HepG2 (cell line): Measurements from ENCODE around the gene FMNL1. TPM values are rescaled to one million over a fixed set of nuclear protein-coding genes. Genes with fewer than 3 reads are reported as not detected.

Experiments
- GATAD1 ChIP-seq: IDR thresholded peaks from 2 replicates; pipeline ENCODE4 v1.6.1; 2016; ENCODE audit warnings: missing genetic modification reagents, missing compliant biosample characterization
- KAT8 ChIP-seq: IDR thresholded peaks from 2 replicates; pipeline ENCODE4 v1.6.1; 2016; ENCODE audit warnings: missing genetic modification reagents, missing compliant biosample characterization
- MED13 ChIP-seq: sonication (generic); formaldehyde crosslinking; IDR thresholded peaks from 2 replicates; pipeline ENCODE4 v1.5.0; 2020; ENCODE audit warnings: missing genetic modification reagents
- SALL1 ChIP-seq: sonication (generic); formaldehyde crosslinking; IDR thresholded peaks from 2 replicates; pipeline ENCODE4 v1.8.0; 2022; ENCODE audit warnings: mild to moderate bottlenecking, missing genetic modification reagents
- SCMH1 ChIP-seq: sonication (generic); formaldehyde crosslinking; IDR thresholded peaks from 2 replicates; pipeline ENCODE4 v1.9.0; 2021; ENCODE audit warnings: missing genetic modification reagents, mild to moderate bottlenecking, borderline replicate concordance
- SIX1 ChIP-seq: sonication (generic); formaldehyde crosslinking; IDR thresholded peaks from 2 replicates; pipeline ENCODE4 v1.4.0; 2020; ENCODE audit warnings: missing genetic modification reagents, borderline replicate concordance
- TIGD3 ChIP-seq: sonication (generic); formaldehyde crosslinking; IDR thresholded peaks from 2 replicates; pipeline ENCODE4 v1.5.1; 2020; ENCODE audit warnings: mild to moderate bottlenecking, missing genetic modification reagents, borderline replicate concordance
- YEATS2 ChIP-seq: sonication (generic); formaldehyde crosslinking; IDR thresholded peaks from 2 replicates; pipeline ENCODE4 v1.4.0; 2020; ENCODE audit warnings: missing genetic modification reagents, borderline replicate concordance
- ZFY ChIP-seq: sonication (generic); formaldehyde crosslinking; IDR thresholded peaks from 2 replicates; pipeline ENCODE4 v1.4.0; 2020; ENCODE audit warnings: missing genetic modification reagents
- ZNF121 ChIP-seq: sonication (generic); formaldehyde crosslinking; IDR thresholded peaks from 2 replicates; pipeline ENCODE4 v1.5.0; 2020; ENCODE audit warnings: mild to moderate bottlenecking, missing genetic modification reagents
- ZNF18 ChIP-seq: sonication (generic); formaldehyde crosslinking; IDR thresholded peaks from 2 replicates; pipeline ENCODE4 v1.8.0; 2022; ENCODE audit warnings: mild to moderate bottlenecking, missing genetic modification reagents; ENCODE audit not compliant: insufficient replicate concordance
- ZNF207 ChIP-seq: fragments of 450-650 bp; IDR thresholded peaks from 2 replicates; pipeline ENCODE4 v1.6.1; 2016; ENCODE audit warnings: antibody characterized with exemption, borderline replicate concordance
- ZNF337 ChIP-seq: sonication (generic); formaldehyde crosslinking; IDR thresholded peaks from 2 replicates; pipeline ENCODE4 v1.5.1; 2020; ENCODE audit warnings: missing genetic modification reagents, low read depth, mild to moderate bottlenecking, borderline replicate concordance
- ZNF7 ChIP-seq: IDR thresholded peaks from 2 replicates; pipeline ENCODE4 v1.6.1; 2016; ENCODE audit warnings: missing biosample characterization, missing genetic modification reagents
- ZNF770 ChIP-seq: sonication (generic); formaldehyde crosslinking; IDR thresholded peaks from 2 replicates; pipeline ENCODE4 v1.5.0; 2020; ENCODE audit warnings: mild to moderate bottlenecking, missing genetic modification reagents
- ZNF777 ChIP-seq: sonication (generic); formaldehyde crosslinking; IDR thresholded peaks from 2 replicates; pipeline ENCODE4 v1.4.0; 2020; ENCODE audit warnings: missing genetic modification reagents
- ZNF816 ChIP-seq: sonication (generic); formaldehyde crosslinking; IDR thresholded peaks from 2 replicates; pipeline ENCODE4 v1.8.0; 2022; ENCODE audit warnings: missing genetic modification reagents, mild to moderate bottlenecking, borderline replicate concordance
- polyA plus RNA-seq, 8 experiments: library from polyadenylated mRNA; depleted of rRNA in 3 of 8; stranded (reverse) in 7 of 8; unstranded in 1 of 8; fragments of >200 nt; fragmentation: Illumina TruSeq in 4 of 8; extraction: Trizol in 4 of 8; gene quantifications; 2 replicates each; pipeline versions ENCODE4 v1.2.1 to v1.2.3, GENCODE V29; 2011 to 2016; ENCODE audit warnings: low read depth in 4 of 8, missing spikeins in 1 of 8, mixed read lengths in 1 of 8; ENCODE audit not compliant: insufficient read depth in 1 of 8
- total RNA-seq, 5 experiments: library from RNA; depleted of rRNA; stranded (reverse); fragments of >200 nt; fragmentation: Illumina TruSeq; extraction: Trizol; gene quantifications; 2 replicates each; pipeline ENCODE4 v1.2.3, GENCODE V29; 2016; ENCODE audit warnings: low read depth in 1 of 5
- TF ChIP-seq, protein P1 (sequence below): IDR thresholded peaks from 2 replicates; pipeline ENCODE4 v1.6.1; 2016; ENCODE audit warnings: mild to moderate bottlenecking
- TF ChIP-seq, protein P2 (sequence below): sonication (generic); formaldehyde crosslinking; IDR thresholded peaks from 2 replicates; pipeline ENCODE4 v1.9.0; 2021; ENCODE audit warnings: missing genetic modification reagents, mild to moderate bottlenecking, borderline replicate concordance
- TF ChIP-seq, protein P3 (sequence below): sonication (generic); formaldehyde crosslinking; IDR thresholded peaks from 2 replicates; pipeline ENCODE4 v1.4.0; 2020; ENCODE audit warnings: missing genetic modification reagents, low read depth, mild to moderate bottlenecking, borderline replicate concordance

FMNL1 gene
- total and polyA plus RNA-seq, 2 of the 13 experiments (the other 11 are each of a cell fraction or from before 2014, with no cell fraction given): 0.53 to 0.70 TPM

GRCh38 chr17:45172232-45172540 is 49.5 kb upstream of the FMNL1 start (continued):
- TF ChIP-seq ZNF18 (CRISPR knock-in tag) (no peak), SCMH1 (CRISPR knock-in tag) (no peak), SALL1 (CRISPR knock-in tag) (no peak), ZNF777 (no peak; the same call in 1 of the 2 replicates), ZNF207 (no peak), MED13 (CRISPR knock-in tag) (no peak), ZFY (no peak; the same call in 1 of the 2 replicates), TIGD3 (CRISPR knock-in tag) (0 out of 2 replicates have a peak, but pooled peaks have one; percentile 43), YEATS2 (CRISPR knock-in tag) (no peak), GATAD1 (CRISPR knock-in tag) (no peak), SIX1 (no peak), KAT8 (CRISPR knock-in tag) (no peak), ZNF816 (CRISPR knock-in tag) (no peak), ZNF121 (CRISPR knock-in tag) (no peak), ZNF770 (CRISPR knock-in tag) (no peak; the same call in 1 of the 2 replicates), ZNF337 (CRISPR knock-in tag) (no peak), ZNF7 (no peak)
- TF ChIP-seq, protein P1, sequence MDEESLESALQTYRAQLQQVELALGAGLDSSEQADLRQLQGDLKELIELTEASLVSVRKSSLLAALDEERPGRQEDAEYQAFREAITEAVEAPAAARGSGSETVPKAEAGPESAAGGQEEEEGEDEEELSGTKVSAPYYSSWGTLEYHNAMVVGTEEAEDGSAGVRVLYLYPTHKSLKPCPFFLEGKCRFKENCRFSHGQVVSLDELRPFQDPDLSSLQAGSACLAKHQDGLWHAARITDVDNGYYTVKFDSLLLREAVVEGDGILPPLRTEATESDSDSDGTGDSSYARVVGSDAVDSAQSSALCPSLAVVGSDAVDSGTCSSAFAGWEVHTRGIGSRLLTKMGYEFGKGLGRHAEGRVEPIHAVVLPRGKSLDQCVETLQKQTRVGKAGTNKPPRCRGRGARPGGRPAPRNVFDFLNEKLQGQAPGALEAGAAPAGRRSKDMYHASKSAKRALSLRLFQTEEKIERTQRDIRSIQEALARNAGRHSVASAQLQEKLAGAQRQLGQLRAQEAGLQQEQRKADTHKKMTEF: no peak
- TF ChIP-seq, protein P2, sequence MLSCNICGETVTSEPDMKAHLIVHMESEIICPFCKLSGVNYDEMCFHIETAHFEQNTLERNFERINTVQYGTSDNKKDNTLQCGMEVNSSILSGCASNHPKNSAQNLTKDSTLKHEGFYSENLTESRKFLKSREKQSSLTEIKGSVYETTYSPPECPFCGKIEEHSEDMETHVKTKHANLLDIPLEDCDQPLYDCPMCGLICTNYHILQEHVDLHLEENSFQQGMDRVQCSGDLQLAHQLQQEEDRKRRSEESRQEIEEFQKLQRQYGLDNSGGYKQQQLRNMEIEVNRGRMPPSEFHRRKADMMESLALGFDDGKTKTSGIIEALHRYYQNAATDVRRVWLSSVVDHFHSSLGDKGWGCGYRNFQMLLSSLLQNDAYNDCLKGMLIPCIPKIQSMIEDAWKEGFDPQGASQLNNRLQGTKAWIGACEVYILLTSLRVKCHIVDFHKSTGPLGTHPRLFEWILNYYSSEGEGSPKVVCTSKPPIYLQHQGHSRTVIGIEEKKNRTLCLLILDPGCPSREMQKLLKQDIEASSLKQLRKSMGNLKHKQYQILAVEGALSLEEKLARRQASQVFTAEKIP (CRISPR knock-in tag): no peak
- TF ChIP-seq, protein P3, sequence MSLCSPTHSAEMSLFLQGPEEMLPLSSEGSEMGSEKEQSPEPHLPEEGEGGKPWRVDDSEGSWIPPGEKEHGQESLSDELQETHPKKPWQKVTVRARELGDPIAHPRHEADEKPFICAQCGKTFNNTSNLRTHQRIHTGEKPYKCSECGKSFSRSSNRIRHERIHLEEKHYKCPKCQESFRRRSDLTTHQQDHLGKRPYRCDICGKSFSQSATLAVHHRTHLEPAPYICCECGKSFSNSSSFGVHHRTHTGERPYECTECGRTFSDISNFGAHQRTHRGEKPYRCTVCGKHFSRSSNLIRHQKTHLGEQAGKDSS: no peak
